PC-9 (cell line): ENCODE data around the gene PSMD11. TPM values are rescaled to one million over a fixed set of nuclear protein-coding genes. Genes with fewer than 3 reads are reported as not detected.
A peak's percentile ranks its signal among the peaks of the same experiment; 100 is the strongest.

ENCODE experiments used
- BruUV-seq: library from RNA; stranded (reverse); fragments of 400-500 nt; replicated peaks from 2 replicates; lab custom pipeline; 2021; lab: Mats Ljungman, UMichigan
- CTCF ChIA-PET: fragments of 300-600 bp; sonication (Branson Sonifier 250); formaldehyde crosslinking; loops from one replicate; lab custom pipeline; 2022; ENCODE audit warnings: antibody characterized with exemption; lab: Charles Lee
- POLR2A ChIA-PET: fragments of 300-600 bp; sonication (Branson Sonifier 250); formaldehyde crosslinking; loops from one replicate; lab custom pipeline; 2022; ENCODE audit warnings: antibody characterized with exemption; ENCODE audit not compliant: unreplicated experiment; lab: Charles Lee
- DNase-seq, 2 experiments: peaks; one replicate each; pipeline versions ENCODE4 v3.0.0 to v3.0.0-alpha.2; 2015 to 2022; ENCODE audit warnings: mixed read lengths in 1 of 2
- H2AFZ ChIP-seq: fragments of 200-600 bp; sonication (generic); 2 replicates; pipeline ENCODE4 v1.8.1; 2017; ENCODE audit warnings: antibody characterized with exemption
- H3F3A ChIP-seq: fragments of 200-600 bp; sonication (generic); 2 replicates; pipeline ENCODE4 v1.8.1; 2017; ENCODE audit warnings: antibody characterized with exemption, mild to moderate bottlenecking, low read depth; ENCODE audit not compliant: insufficient read depth
- H3K27ac ChIP-seq: fragments of 200-600 bp; sonication (generic); 2 replicates; pipeline ENCODE4 v1.6.1; 2016; ENCODE audit warnings: mixed run types
- H3K27me3 ChIP-seq: fragments of 200-600 bp; sonication (generic); 2 replicates; pipeline ENCODE4 v1.6.1; 2016; ENCODE audit warnings: low read depth, mixed run types; ENCODE audit not compliant: insufficient read depth
- H3K36me3 ChIP-seq: fragments of 200-600 bp; sonication (generic); 2 replicates; pipeline ENCODE4 v1.6.1; 2016; ENCODE audit warnings: low read depth, mixed run types
- H3K4me1 ChIP-seq: fragments of 200-600 bp; sonication (generic); replicated peaks from 2 replicates; pipeline ENCODE4 v1.6.1; 2016; ENCODE audit warnings: mixed run types; ENCODE audit not compliant: insufficient read depth
- H3K4me2 ChIP-seq: fragments of 200-600 bp; sonication (generic); 2 replicates; pipeline ENCODE4 v1.6.1; 2017; ENCODE audit warnings: mixed run types
- H3K4me3 ChIP-seq: fragments of 200-600 bp; sonication (generic); 2 replicates; pipeline ENCODE4 v1.6.1; 2016; ENCODE audit warnings: mixed run types
- H3K79me2 ChIP-seq: fragments of 200-600 bp; sonication (generic); 2 replicates; pipeline ENCODE4 v1.6.1; 2017; ENCODE audit warnings: low read depth, mixed run types
- H3K9me2 ChIP-seq: fragments of 200-600 bp; sonication (generic); 2 replicates; pipeline ENCODE4 v1.8.1; 2017; ENCODE audit warnings: mild to moderate bottlenecking; ENCODE audit not compliant: insufficient read depth
- H3K9me3 ChIP-seq: fragments of 200-600 bp; sonication (generic); 2 replicates; pipeline ENCODE4 v1.8.1; 2016; ENCODE audit warnings: low read depth; ENCODE audit not compliant: insufficient read depth
- H4K20me1 ChIP-seq: fragments of 200-600 bp; sonication (generic); 2 replicates; pipeline ENCODE4 v1.8.1; 2017; ENCODE audit not compliant: insufficient read depth
- CTCF ChIP-seq: fragments of 200-600 bp; sonication (generic); conservative IDR thresholded peaks from 2 replicates; pipeline ENCODE4 v1.6.1; 2017; ENCODE audit warnings: mixed run types, antibody characterized with exemption, mild to moderate bottlenecking, moderate library complexity
- EZH2 ChIP-seq: fragments of 200-600 bp; sonication (generic); IDR thresholded peaks from 2 replicates; pipeline ENCODE4 v1.8.0; 2017; ENCODE audit warnings: antibody characterized with exemption, low read depth
- intact Hi-C: fragments of 100-400 bp; cut with micrococcal nuclease; formaldehyde crosslinking; loops from one replicate; pipeline ENCODE4 v1.10.0; 2022; ENCODE audit not compliant: unreplicated experiment
- total RNA-seq: library from RNA; stranded (reverse); gene quantifications from 2 replicates; pipeline ENCODE4 v1.2.3, GENCODE V29; 2021

The PSMD11 gene
- total RNA-seq, 1 experiment from 2014 or later: 149 TPM

DNA sequence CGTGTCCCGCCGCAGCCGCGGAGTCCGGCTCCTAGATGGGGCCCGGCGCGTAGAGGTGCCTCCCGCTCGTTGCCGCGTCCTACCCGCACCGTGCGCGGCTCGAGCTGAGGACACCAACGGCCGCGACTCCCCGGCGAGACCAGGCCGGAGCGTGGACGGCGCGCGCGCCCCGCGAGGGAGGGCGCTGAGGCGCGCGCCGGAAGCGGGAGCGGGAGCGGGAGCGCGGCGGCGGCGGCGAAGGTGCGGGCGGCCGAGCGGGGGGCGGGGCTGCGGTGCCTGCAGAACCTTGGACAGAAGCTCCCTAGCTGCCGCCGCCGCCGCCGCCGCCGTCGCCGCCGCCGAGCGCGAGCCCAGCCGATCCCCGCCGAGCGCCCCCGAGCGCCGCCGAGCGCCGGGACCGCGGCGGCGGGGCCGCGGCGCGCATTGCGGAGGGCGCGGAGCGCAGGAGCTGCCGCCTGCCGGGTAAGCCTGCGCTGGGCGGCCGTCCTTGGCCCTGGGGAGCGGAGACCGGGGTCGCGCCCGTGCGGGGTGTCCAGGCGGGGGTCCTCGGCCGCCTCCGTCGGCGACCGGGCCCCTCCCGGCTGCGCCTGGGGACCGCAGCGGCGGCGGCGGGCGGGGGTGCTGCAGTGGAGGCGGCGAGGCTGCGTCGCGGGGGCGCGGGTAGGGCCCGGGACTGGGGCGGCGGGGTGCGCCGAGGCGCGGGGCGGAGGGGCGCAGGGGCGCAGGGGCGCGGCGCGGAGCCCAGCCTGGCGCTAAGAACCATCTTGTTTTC is 42.6 kb downstream of the PSMD11 start, which contains the start of gene CDK5R1:
CDK5R1 (plus strand) TSS at position 293 of the 772 bp plus-strand sequence. CDS start 628 bp downstream, outside the sequence.
- peak in 1 of 2 experiments; percentile 72 for DNase-seq
- intact Hi-C loops: no loop called here
- Histone ChIP-seq H3K27ac (no peak within 1 kb of the TSS), H3K36me3 (peaks cover 7% of the 10 kb centered on the region; the same call in 1 of the 2 replicates), H3K9me3 (no peaks in the 10 kb centered on the region), H2AFZ (peak within 1 kb of the TSS; percentile 85), H3F3A (peaks cover 44% of the 10 kb centered on the region), H3K4me3 (peak within 1 kb of the TSS; percentile 68; the same call in 1 of the 2 replicates), H3K27me3 (no peaks in the 10 kb centered on the region), H3K9me2 (no peaks in the 10 kb centered on the region), H3K4me1 (peaks cover 8% of the 10 kb centered on the region; the same call in 1 of the 2 replicates), H3K79me2 (no peaks in the 10 kb centered on the region), H4K20me1 (peaks cover 10% of the 10 kb centered on the region; the same call in 1 of the 2 replicates), H3K4me2 (peak within 1 kb of the TSS; percentile 98)
- POLR2A ChIA-PET: interaction anchor here (0.6 kb wide), 2 partner anchors 43 to 180 kb away, joined by 3 to 8 read pairs; partner anchors contain the start of gene PSMD11
- no TSS peak for BruUV-seq
- CTCF ChIA-PET: interaction anchor here (0.6 to 0.9 kb wide), 2 partner anchors 10 to 480 kb away, joined by 4 to 5 read pairs; partner anchors contain the start of gene LRRC37B
- TF ChIP-seq EZH2 (no peak), CTCF (no peak)

DNA sequence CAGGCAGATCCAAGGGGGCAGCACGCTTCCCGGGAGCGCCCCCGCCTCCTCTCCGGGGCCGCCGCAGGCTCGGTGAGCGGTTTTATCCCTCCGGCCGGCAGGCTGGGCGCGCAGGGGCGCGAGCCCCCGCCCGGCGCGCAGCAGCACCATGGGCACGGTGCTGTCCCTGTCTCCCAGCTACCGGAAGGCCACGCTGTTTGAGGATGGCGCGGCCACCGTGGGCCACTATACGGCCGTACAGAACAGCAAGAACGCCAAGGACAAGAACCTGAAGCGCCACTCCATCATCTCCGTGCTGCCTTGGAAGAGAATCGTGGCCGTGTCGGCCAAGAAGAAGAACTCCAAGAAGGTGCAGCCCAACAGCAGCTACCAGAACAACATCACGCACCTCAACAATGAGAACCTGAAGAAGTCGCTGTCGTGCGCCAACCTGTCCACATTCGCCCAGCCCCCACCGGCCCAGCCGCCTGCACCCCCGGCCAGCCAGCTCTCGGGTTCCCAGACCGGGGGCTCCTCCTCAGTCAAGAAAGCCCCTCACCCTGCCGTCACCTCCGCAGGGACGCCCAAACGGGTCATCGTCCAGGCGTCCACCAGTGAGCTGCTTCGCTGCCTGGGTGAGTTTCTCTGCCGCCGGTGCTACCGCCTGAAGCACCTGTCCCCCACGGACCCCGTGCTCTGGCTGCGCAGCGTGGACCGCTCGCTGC is 43.3 kb downstream of the PSMD11 start:
- H3K4me3 ChIP-seq: peak overlapping the region; percentile 68; the same call in 1 of the 2 replicates

More for the DNA sequence above, 43.3 kb downstream of the PSMD11 start:
- Histone ChIP-seq H3K9me2 (no peaks in the 10 kb centered on the region), H3F3A (peaks cover 37% of the 10 kb centered on the region), H3K36me3 (peaks cover 3% of the 10 kb centered on the region; the same call in 1 of the 2 replicates), H4K20me1 (peaks cover 4% of the 10 kb centered on the region; the same call in 1 of the 2 replicates), H3K79me2 (no peaks in the 10 kb centered on the region), H3K4me2 (peak overlapping the region; percentile 98), H3K27ac (no peak overlapping the region), H3K27me3 (no peaks in the 10 kb centered on the region), H3K9me3 (no peaks in the 10 kb centered on the region), H3K4me1 (peaks cover 8% of the 10 kb centered on the region; the same call in 1 of the 2 replicates), H2AFZ (peak overlapping the region; percentile 85)
- intact Hi-C loops: no loop called here
- no peak for DNase-seq
- BruUV-seq: TSS peak; percentile 32
- CTCF ChIA-PET: interaction anchor here (0.9 kb wide), 1 partner anchor 10 kb away, joined by 5 read pairs; no protein-coding TSS in a partner anchor
- POLR2A ChIA-PET: interaction anchor here (0.6 kb wide), 2 partner anchors 44 to 179 kb away, joined by 3 to 8 read pairs; partner anchors contain the start of gene PSMD11
- TF ChIP-seq EZH2: no peak
- TF ChIP-seq CTCF: no peak
